Measurements from ENCODE around the gene DCUN1D2. TPM values are rescaled to one million over a fixed set of nuclear protein-coding genes. Genes with fewer than 3 reads are reported as not detected.

DCUN1D2 gene
- total RNA-seq, 1 donor, result 8.3 TPM

- no peak for TF ChIP-seq CTCF (IDR thresholded peaks at IDR 0.05; ENCODE audit: insufficient read depth, low read length)
- DNase-seq (ENCODE audit: low read depth), result peak; percentile 85
- H3K4me3 ChIP-seq (ENCODE audit: low read depth, low read length), result no peak overlapping the region
Observed at GRCh38 chr13:113411216-113412023, 79.1 kb downstream of the DCUN1D2 start.

GRCh38 chr13:113410472-113411201, 79.9 kb downstream of the DCUN1D2 start:
- peak; percentile 41 for DNase-seq (ENCODE audit: low read depth)
- TF ChIP-seq CTCF (IDR thresholded peaks at IDR 0.05; ENCODE audit: insufficient read depth, low read length), result no peak
- H3K4me3 ChIP-seq (ENCODE audit: low read depth, low read length), result no peak overlapping the region

GRCh38 chr13:113408562-113408961, 81.9 kb downstream of the DCUN1D2 start:
- DNase-seq (ENCODE audit: low read depth), result no peak
- TF ChIP-seq CTCF (IDR thresholded peaks at IDR 0.05; ENCODE audit: insufficient read depth, low read length), result no peak
- no peak overlapping the region for H3K4me3 ChIP-seq (ENCODE audit: low read depth, low read length)

- no peak for DNase-seq (ENCODE audit: low read depth)
- H3K4me3 ChIP-seq (ENCODE audit: low read depth, low read length), result no peak overlapping the region
- TF ChIP-seq CTCF (IDR thresholded peaks at IDR 0.05; ENCODE audit: insufficient read depth, low read length), result no peak
Observed at GRCh38 chr13:113407531-113408393, 82.7 kb downstream of the DCUN1D2 start.

- no peak overlapping the region for H3K4me3 ChIP-seq (ENCODE audit: low read depth, low read length)
- DNase-seq (ENCODE audit: low read depth), result no peak
- TF ChIP-seq CTCF (IDR thresholded peaks at IDR 0.05; ENCODE audit: insufficient read depth, low read length), result no peak
Observed at GRCh38 chr13:113407103-113407530, 83.4 kb downstream of the DCUN1D2 start.

GRCh38 chr13:113406321-113407102, 84.0 kb downstream of the DCUN1D2 start:
- TF ChIP-seq CTCF (IDR thresholded peaks at IDR 0.05; ENCODE audit: insufficient read depth, low read length), result no peak
- H3K4me3 ChIP-seq (ENCODE audit: low read depth, low read length), result no peak overlapping the region
- DNase-seq (ENCODE audit: low read depth), result no peak

All from fibroblast of the aortic adventitia (primary cell).